Coronary artery (tissue), 2 donors: ENCODE data around the gene MRTFA.
"Not testable (repeated sequence)": the region's sequence is repeated elsewhere in the genome, so short reads cannot be mapped to it uniquely, and the experiment has no call there.

ENCODE experiments used
- DNase-seq: peaks from one replicate; pipeline ENCODE4 v3.0.0-alpha.2; 2017; ENCODE audit warnings: low spot score
- H3K27ac ChIP-seq, 2 donors: fragments of 200-600 bp; sonication (generic); one replicate each; pipeline ENCODE4 v1.5.1; 2016 to 2019
- H3K4me3 ChIP-seq: fragments of 200-600 bp; sonication (generic); 2 replicates; pipeline ENCODE4 v1.5.1; 2016; ENCODE audit warnings: mild to moderate bottlenecking, moderate library complexity
- TF ChIP-seq, protein P1 (sequence below): fragments of 200-600 bp; sonication (generic); IDR thresholded peaks from one replicate; pipeline ENCODE4 v1.5.1; 2019; ENCODE audit warnings: antibody characterized with exemption

Gene MRTFA

DNA sequence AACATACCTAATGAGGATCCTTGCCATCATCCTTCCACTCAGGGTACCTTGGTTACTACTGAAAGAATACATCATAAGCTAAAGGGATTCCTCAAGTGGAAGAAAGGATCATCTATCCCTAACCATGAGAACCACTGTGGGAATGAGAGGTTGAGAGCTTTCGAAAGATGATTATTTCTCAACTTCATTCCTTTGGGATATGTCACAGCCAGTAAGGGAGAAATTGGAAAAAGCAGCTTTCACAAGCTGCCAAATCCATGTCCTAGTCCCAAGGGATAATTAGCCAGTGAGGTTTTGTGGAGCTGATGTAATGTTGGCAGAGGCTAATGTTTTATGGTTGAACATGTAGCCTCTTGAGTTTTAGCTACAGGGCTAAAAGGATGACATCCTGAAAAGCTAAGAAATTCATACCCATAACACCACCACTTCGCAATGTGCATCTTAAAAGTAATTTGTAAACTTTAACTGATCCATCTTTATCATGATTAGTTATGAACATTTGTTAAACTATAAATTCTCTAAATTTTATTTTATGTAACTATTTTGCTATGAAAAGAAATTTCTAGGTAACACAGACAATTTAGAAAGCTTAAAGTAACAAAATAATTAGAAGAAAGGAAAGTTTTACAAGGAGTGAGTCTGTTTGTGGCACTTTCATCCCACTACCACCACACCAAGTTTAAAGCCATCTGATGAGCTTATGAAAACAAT, 123.9 kb downstream of the MRTFA start:
- peak overlapping the region; percentile 81 to 87 for H3K27ac ChIP-seq
- peak overlapping the region; percentile 19 for H3K4me3 ChIP-seq
- peak; percentile 81 for DNase-seq
- TF ChIP-seq, protein P1, sequence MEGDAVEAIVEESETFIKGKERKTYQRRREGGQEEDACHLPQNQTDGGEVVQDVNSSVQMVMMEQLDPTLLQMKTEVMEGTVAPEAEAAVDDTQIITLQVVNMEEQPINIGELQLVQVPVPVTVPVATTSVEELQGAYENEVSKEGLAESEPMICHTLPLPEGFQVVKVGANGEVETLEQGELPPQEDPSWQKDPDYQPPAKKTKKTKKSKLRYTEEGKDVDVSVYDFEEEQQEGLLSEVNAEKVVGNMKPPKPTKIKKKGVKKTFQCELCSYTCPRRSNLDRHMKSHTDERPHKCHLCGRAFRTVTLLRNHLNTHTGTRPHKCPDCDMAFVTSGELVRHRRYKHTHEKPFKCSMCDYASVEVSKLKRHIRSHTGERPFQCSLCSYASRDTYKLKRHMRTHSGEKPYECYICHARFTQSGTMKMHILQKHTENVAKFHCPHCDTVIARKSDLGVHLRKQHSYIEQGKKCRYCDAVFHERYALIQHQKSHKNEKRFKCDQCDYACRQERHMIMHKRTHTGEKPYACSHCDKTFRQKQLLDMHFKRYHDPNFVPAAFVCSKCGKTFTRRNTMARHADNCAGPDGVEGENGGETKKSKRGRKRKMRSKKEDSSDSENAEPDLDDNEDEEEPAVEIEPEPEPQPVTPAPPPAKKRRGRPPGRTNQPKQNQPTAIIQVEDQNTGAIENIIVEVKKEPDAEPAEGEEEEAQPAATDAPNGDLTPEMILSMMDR, result no peak

DNA sequence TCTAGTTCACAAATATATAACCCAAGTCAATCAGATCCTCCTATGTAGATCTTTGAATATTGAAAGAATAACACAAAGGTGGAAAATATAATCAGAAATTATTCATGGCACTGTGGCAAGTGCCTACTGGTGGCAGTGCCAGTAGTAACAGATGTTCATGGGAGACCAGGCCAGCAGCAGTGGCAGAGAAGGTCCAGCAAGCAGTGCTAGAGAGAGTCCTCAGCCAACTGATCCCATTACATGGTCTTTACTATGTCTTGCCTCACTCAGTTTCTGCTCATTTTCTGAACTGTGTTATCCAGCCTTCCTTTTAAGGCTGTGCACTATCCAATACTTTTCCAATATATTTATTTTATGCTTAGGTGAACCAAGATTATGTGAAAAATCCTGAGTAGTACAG, 124.9 kb downstream of the MRTFA start:
- H3K4me3 ChIP-seq, result peak overlapping the region; percentile 19
- DNase-seq, result no peak
- H3K27ac ChIP-seq, result peak overlapping the region; percentile 81 to 87
- TF ChIP-seq, protein P1, result no peak

DNA sequence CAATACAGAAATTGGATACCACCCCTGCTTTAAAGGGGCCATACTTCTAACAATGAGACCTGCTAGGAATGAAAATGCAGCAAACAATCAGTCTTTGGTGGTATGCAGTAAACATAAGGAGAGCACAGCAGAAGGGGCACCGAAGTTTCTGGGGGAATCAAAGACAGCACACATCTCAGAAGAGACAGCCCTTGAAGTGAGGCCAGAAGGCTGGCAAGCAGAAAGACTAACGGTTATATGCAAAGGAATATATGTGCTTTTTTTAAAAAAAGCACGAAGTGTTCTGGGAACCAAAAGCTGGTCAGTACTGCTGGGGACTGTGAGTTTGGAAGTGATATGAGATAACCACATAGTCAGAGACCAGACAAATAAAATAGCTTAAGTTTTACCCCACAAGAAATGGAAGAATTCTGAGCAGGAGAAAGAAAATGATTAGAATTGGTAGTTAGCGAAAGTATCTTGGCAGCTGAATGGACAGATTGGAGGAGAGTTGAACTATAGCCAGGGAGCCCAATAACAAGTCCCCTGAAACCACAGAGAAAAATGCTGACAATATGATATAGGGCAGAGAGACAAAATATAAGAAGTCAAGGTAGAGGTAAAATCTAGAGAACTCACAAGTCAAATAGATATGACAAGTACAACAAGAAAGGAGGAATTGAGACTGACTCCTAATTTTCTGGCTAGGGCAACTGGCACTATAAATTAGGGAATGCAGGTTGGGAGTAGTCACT, 125.7 kb downstream of the MRTFA start:
- no peak for DNase-seq
- Histone ChIP-seq H3K27ac (peak overlapping the region; percentile 81 to 87), H3K4me3 (no peak overlapping the region)
- TF ChIP-seq, protein P1, result no peak

DNA sequence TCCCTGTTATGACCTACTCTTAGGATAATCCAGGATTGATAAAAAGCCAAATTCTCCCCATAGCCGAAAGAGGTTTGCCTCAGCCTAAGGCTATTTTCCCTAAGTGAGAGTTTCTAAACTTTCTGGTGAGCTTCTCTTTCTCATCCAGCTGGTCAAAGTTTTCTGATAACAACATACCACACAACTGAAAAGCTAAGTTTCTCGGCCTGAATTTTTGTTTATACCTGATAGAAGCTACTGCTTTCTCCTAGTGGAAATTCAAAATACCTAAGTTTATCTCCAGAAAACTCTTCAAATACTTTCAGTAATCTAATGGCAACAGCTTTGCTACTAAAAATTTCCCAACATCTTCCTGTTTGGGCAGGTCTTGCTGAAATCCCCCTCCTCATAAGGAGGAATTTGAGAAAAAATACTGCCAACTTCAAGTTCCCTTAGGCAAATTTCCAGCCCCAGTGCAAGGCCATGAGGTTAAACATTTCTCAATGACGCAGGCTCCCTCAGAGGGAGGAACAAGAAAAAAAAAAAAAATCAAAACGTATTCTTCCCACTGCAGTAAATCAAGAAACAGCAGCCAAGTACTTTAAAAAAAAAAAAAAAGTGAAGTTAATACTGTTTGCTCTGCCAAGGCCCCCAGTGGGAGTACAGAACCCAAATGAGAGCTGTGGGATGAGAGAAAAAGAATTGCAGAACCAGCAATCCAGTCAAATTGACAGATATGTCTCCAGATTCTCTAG, 127.0 kb downstream of the MRTFA start:
- Histone ChIP-seq H3K4me3 (peak overlapping the region; percentile 37), H3K27ac (peak overlapping the region; percentile 81 to 93)
- TF ChIP-seq, protein P1, result no peak
- no peak for DNase-seq

DNA sequence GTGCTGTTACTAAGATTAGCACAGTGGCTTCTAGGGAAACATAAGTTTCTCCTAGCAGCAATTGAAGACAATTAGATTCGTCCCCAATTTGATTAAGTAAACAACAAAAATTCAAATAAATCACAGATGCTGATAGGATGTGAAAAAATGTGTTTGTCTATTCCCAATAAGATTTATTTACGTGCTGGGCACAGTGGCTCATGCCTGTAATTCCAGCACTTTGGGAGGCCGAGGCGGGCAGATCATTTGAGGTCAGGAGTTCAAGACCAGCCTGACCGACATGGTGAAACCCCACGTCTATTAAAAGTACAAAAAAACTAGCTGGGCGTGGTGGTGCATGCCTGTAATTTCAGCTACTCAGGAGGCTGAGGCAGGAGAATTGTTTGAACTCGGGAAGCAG, 128.5 kb downstream of the MRTFA start:
- not testable (repeated sequence) for DNase-seq, H3K4me3 ChIP-seq
- peak overlapping the region; percentile 76 to 81 for H3K27ac ChIP-seq

DNA sequence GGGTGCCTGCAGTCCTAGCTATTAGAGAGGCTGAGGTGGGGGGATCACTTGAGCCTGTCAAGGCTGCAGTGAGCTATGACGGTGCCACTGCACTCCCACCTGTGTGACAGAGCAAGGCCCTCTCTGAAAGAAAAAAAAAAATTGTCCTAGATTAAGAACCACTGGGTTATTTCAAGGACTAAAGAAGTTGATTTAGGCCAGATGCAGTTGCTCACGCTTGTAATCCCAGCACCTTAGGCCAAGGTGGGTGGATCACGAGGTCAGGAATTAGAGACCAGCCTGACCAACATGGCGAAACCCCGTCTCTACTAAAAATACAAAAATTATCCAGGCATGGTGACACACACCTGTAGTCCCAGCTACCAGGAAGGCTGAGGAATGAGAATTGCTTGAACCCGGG, 129.0 kb downstream of the MRTFA start:
- no peak overlapping the region for H3K27ac ChIP-seq

DNA sequence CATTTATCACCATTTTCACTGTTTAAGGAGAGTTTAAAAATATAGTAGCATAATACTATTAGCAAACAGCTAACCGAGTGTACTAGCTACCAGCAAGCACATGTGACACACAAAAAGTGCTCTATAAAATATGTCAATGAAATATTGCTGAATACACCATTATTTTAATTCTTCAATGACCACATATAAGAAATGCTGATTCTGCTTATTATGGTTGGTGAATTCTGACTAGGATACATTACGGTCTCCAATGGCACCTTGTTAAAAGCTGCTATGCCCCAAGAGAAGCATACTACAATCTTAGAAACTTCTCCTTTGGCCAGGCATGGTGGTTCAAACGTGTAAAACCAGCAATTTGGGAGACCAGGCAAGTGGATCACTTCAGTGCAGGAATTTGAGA, 129.8 kb downstream of the MRTFA start:
- Histone ChIP-seq H3K4me3 (no peak overlapping the region), H3K27ac (peak overlapping the region in 1 of 2 donors; percentile 12)
- TF ChIP-seq, protein P1, result no peak
- no peak for DNase-seq

More for the DNA sequence above, 129.0 kb downstream of the MRTFA start:
- H3K4me3 ChIP-seq, result no peak overlapping the region
- TF ChIP-seq, protein P1, result no peak
- DNase-seq, result no peak
